Measurements from ENCODE around the gene FSIP1. TPM values are rescaled to one million over a fixed set of nuclear protein-coding genes. Genes with fewer than 3 reads are reported as not detected.

The FSIP1 gene
- total and polyA plus RNA-seq, 12 donors: 0.15 to 4.4 (median 0.89) TPM

DNA sequence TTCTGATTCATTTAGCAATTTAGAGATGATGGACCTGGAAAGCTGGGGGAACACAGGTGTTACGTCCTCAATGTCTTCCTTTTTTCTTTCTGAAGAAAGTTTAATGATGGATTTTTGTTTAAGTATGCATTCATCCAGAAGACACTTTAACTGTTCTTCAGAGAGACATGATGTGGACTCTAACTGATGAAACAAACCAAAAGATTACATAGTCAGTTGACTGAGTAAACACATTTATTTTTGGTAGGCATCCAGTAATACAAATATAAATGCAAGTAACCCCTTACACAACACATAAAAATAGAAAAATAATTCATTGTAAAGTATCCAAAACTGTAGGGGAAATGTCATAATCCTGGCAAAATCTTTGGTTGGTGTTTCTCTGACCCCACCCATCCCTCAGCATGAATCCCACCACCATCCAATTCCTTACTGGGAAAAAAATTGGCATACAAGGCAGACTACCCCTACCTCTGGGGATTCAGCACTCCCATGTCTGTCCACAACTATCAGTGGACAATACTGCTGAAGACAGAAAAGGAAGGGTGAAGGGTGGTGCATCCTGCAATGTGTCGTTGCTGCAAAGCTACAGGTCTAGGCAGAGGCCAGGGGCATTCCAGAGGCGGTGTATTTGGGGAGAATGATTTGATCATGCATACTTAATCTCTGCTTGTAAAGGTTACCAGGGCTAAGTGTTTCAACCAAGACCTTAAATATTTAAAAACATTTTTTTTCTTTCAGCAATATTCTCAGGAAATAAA, 164.4 kb downstream of the FSIP1 start:
- DNase-seq: no peak
- no peaks in the 10 kb centered on the region for H3K27me3 ChIP-seq
- ATAC-seq: peak in 1 of 8 donors; percentile 9
- no peak overlapping the region for H3K27ac ChIP-seq
- H3K4me3 ChIP-seq: no peak overlapping the region
- WGBS, 2 donors: 66 to 76% methylated on average over 3 of the region's 3 CpGs
- intact Hi-C loops (cut with DNase I): loop anchor here in 1 of 10 donors (10.0 kb wide), 1 partner anchor 57 kb away; no protein-coding TSS in a partner anchor
- H3K4me1 ChIP-seq: peaks cover 0 to 14% (median 0%) of the 10 kb centered on the region in 9 donors
- H3K9me3 ChIP-seq: peaks cover 0 to 19% (median 8%) of the 10 kb centered on the region in 11 donors
- TF ChIP-seq CTCF (IDR thresholded peaks at IDR 0.05): no peak
- H3K36me3 ChIP-seq: no peaks in the 10 kb centered on the region

- H3K9me3 ChIP-seq: peaks cover 0 to 29% (median 9%) of the 10 kb centered on the region in 11 donors
- no peaks in the 10 kb centered on the region for H3K36me3 ChIP-seq
- no peaks in the 10 kb centered on the region for H3K27me3 ChIP-seq
- H3K27ac ChIP-seq: no peak overlapping the region
- no peak for ATAC-seq
- peaks cover 0 to 14% (median 0%) of the 10 kb centered on the region in 9 donors for H3K4me1 ChIP-seq
- no peak overlapping the region for H3K4me3 ChIP-seq
- no peak for DNase-seq
- TF ChIP-seq CTCF (IDR thresholded peaks at IDR 0.05): no peak
- intact Hi-C loops (cut with DNase I): loop anchor here in 1 of 10 donors (10.0 kb wide), 1 partner anchor 58 kb away; no protein-coding TSS in a partner anchor
- WGBS, 2 donors: 74 to 81% methylated on average over 6 of the region's 6 CpGs
Observed at GRCh38 chr15:39616731-39617455, 165.7 kb downstream of the FSIP1 start.

DNA sequence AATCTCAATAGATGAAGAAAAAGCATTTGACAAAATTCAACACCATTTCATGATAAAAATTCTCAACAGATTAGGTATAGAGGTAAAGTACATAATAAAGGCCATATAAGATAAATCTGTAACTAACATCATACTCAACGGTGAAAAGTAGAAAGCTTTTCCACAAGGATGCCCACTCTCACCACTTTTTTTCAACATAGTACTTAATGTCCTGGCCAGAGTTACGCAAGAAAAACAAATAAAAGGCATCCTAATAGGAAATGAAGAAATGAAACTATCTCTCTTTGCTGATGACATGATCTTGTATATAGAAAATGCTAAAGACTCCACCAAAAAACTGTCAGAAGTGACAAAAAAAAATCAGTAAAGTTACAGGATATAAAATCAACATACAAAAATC, 168.8 kb downstream of the FSIP1 start:
- DNase-seq (no peak), ATAC-seq (no peak)
- WGBS, 2 donors: 90 to 93% methylated on average over 2 of the region's 2 CpGs
- no peak overlapping the region for H3K27ac ChIP-seq
- no peak overlapping the region for H3K4me3 ChIP-seq
- peaks cover 0 to 56% (median 32%) of the 10 kb centered on the region in 11 donors for H3K9me3 ChIP-seq
- H3K4me1 ChIP-seq: peaks cover 0 to 7% (median 0%) of the 10 kb centered on the region in 9 donors
- TF ChIP-seq CTCF (IDR thresholded peaks at IDR 0.05): no peak
- intact Hi-C loops (cut with DNase I): loop anchor here in 1 of 10 donors (10.0 kb wide), 1 partner anchor 61 kb away; no protein-coding TSS in a partner anchor
- H3K27me3 ChIP-seq: no peaks in the 10 kb centered on the region
- no peaks in the 10 kb centered on the region for H3K36me3 ChIP-seq

DNA sequence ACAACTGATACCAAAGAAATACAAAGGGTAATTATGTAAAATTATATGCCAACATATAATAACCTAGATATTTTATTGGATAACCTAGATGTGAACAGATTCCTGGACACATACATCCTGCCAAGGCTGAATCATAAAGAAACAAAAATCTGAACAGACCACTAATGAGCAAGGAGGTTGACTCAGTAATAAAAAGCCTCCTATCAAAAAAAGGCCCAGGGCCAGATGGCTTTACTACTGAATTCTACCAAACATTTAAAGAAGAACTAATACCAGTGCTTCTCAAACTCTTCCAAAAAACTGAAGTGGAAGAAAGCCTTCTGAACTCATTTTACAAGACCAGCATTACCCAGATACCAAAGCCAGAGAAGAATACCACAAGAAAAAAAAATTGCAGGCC, 169.4 kb downstream of the FSIP1 start:
- ATAC-seq (no peak), DNase-seq (no peak)
- TF ChIP-seq CTCF (IDR thresholded peaks at IDR 0.05): no peak
- H3K27ac ChIP-seq: no peak overlapping the region
- no peaks in the 10 kb centered on the region for H3K27me3 ChIP-seq
- H3K36me3 ChIP-seq: no peaks in the 10 kb centered on the region
- no peak overlapping the region for H3K4me3 ChIP-seq
- H3K9me3 ChIP-seq: peaks cover 0 to 56% (median 32%) of the 10 kb centered on the region in 11 donors
- intact Hi-C loops (cut with DNase I): loop anchor here in 1 of 10 donors (10.0 kb wide), 1 partner anchor 62 kb away; no protein-coding TSS in a partner anchor
- peaks cover 0 to 4% (median 0%) of the 10 kb centered on the region in 9 donors for H3K4me1 ChIP-seq

Measured in heart right ventricle (tissue), 16 donors.